Mesothelial cell of epicardium (in vitro differentiated cells): ENCODE results near the gene DHFR. TPM values are rescaled to one million over a fixed set of nuclear protein-coding genes. Genes with fewer than 3 reads are reported as not detected.

ENCODE experiments used
- DNase-seq, 2 experiments: peaks; one replicate each; pipeline ENCODE4 v3.0.0; 2021; ENCODE audit warnings: low spot score in 2 of 2; ENCODE audit not compliant: unreplicated experiment in 2 of 2
- H3K27ac Mint-ChIP-seq: 2 replicates; pipeline ENCODE4 v1.8.0; 2021; ENCODE audit warnings: mixed read lengths
- H3K27me3 Mint-ChIP-seq: 2 replicates; pipeline ENCODE4 v1.8.0; 2021; ENCODE audit warnings: low read depth, mixed read lengths
- H3K36me3 Mint-ChIP-seq: 2 replicates; pipeline ENCODE4 v1.8.0; 2021; ENCODE audit warnings: mixed read lengths
- H3K4me1 Mint-ChIP-seq: 2 replicates; pipeline ENCODE4 v1.8.0; 2021; ENCODE audit warnings: mixed read lengths
- H3K4me3 Mint-ChIP-seq: 2 replicates; pipeline ENCODE4 v1.8.0; 2021; ENCODE audit warnings: mild to moderate bottlenecking, moderate library complexity, mixed read lengths
- H3K9me3 Mint-ChIP-seq: 2 replicates; pipeline ENCODE4 v1.8.0; 2021; ENCODE audit warnings: mixed read lengths
- CTCF ChIP-seq: fragments of 200-600 bp; sonication (generic); IDR thresholded peaks from one replicate; pipeline ENCODE4 v1.5.0; 2021; ENCODE audit warnings: antibody characterized with exemption; ENCODE audit not compliant: unreplicated experiment
- total RNA-seq: library from RNA; stranded (reverse); gene quantifications from 3 replicates; pipeline ENCODE4 v1.2.1, GENCODE V29; 2021

DHFR gene
- total RNA-seq, 1 donor from 2014 or later, result 30.9 TPM

- Mint-ChIP-seq H3K36me3 (no peaks in the 10 kb centered on the region), H3K4me3 (no peak overlapping the region), H3K4me1 (peaks cover 8% of the 10 kb centered on the region), H3K27me3 (no peaks in the 10 kb centered on the region), H3K27ac (no peak overlapping the region), H3K9me3 (peaks cover 3% of the 10 kb centered on the region)
- TF ChIP-seq CTCF, result no peak
- no peak for DNase-seq
Observed at GRCh38 chr5:80600943-80601693, 53.7 kb downstream of the DHFR start.

GRCh38 chr5:80597500-80597899, 57.3 kb downstream of the DHFR start:
- Mint-ChIP-seq H3K36me3 (no peaks in the 10 kb centered on the region), H3K4me1 (peaks cover 8% of the 10 kb centered on the region), H3K9me3 (peaks cover 3% of the 10 kb centered on the region), H3K27ac (no peak overlapping the region), H3K27me3 (no peaks in the 10 kb centered on the region), H3K4me3 (no peak overlapping the region)
- TF ChIP-seq CTCF, result no peak
- no peak for DNase-seq

- no peak overlapping the region for H3K27ac Mint-ChIP-seq
- peaks cover 8% of the 10 kb centered on the region for H3K4me1 Mint-ChIP-seq
- no peaks in the 10 kb centered on the region for H3K36me3 Mint-ChIP-seq
- H3K27me3 Mint-ChIP-seq, result no peaks in the 10 kb centered on the region
- no peak overlapping the region for H3K4me3 Mint-ChIP-seq
- no peak for DNase-seq
- H3K9me3 Mint-ChIP-seq, result peaks cover 3% of the 10 kb centered on the region
- TF ChIP-seq CTCF, result no peak
Observed at GRCh38 chr5:80594810-80595209, 60.0 kb downstream of the DHFR start.

GRCh38 chr5:80592761-80593160, 62.0 kb downstream of the DHFR start:
- no peak for TF ChIP-seq CTCF
- Mint-ChIP-seq H3K36me3 (no peaks in the 10 kb centered on the region), H3K27me3 (no peaks in the 10 kb centered on the region)

GRCh38 chr5:80592105-80592504, 62.7 kb downstream of the DHFR start:
- H3K36me3 Mint-ChIP-seq, result no peaks in the 10 kb centered on the region
- H3K4me1 Mint-ChIP-seq, result peaks cover under 1% of the 10 kb centered on the region
- no peaks in the 10 kb centered on the region for H3K27me3 Mint-ChIP-seq

More at GRCh38 chr5:80592761-80593160, 62.0 kb downstream of the DHFR start:
- peaks cover 4% of the 10 kb centered on the region for H3K4me1 Mint-ChIP-seq
- no peak overlapping the region for H3K27ac Mint-ChIP-seq
- H3K9me3 Mint-ChIP-seq, result no peaks in the 10 kb centered on the region
- no peak overlapping the region for H3K4me3 Mint-ChIP-seq
- DNase-seq, result no peak

More at GRCh38 chr5:80592105-80592504, 62.7 kb downstream of the DHFR start:
- DNase-seq, result no peak
- Mint-ChIP-seq H3K27ac (no peak overlapping the region), H3K4me3 (no peak overlapping the region), H3K9me3 (no peaks in the 10 kb centered on the region)
- TF ChIP-seq CTCF, result no peak
